B cell (primary cell): ENCODE measurements around the gene TLR5. TPM values are rescaled to one million over a fixed set of nuclear protein-coding genes. Genes with fewer than 3 reads are reported as not detected.

Experiments used
- ATAC-seq: fragments of 200-7000 bp; cut with Tn5 transposase; one replicate; pipeline ENCODE4 v1.10.0; 2021; ENCODE audit warnings: low read depth, mild to moderate bottlenecking, moderate number of reproducible peaks, moderate library complexity
- CTCF ChIA-PET: fragments of 350-600 bp; sonication (Branson Sonifier 250); formaldehyde crosslinking; loops from one replicate; lab custom pipeline; 2021; ENCODE audit warnings: antibody characterized with exemption, inconsistent platforms; lab: Charles Lee
- POLR2A ChIA-PET: fragments of 350-600 bp; sonication (Branson Sonifier 250); formaldehyde crosslinking; loops from one replicate; lab custom pipeline; 2021; ENCODE audit warnings: antibody characterized with exemption; lab: Charles Lee
- DNase-seq: peaks from one replicate; pipeline ENCODE4 v3.0.0; 2013
- H2AFZ ChIP-seq: 2 replicates; pipeline ENCODE4 v1.6.1; 2012; ENCODE audit warnings: mild to moderate bottlenecking, low read depth, low read length; ENCODE audit not compliant: insufficient read depth, poor library complexity, severe bottlenecking
- H3K27ac ChIP-seq, 2 donors: 1 replicate in 1 of 2; 2 replicates in 1 of 2; pipeline ENCODE4 v1.5.1; 2012 to 2013; ENCODE audit warnings: low read length in 2 of 2, mild to moderate bottlenecking in 2 of 2, moderate library complexity in 1 of 2
- H3K27me3 ChIP-seq, 4 experiments: fragments of 200-600 bp in 1 of 4; sonication (generic) in 1 of 4; replicated peaks in 1 of 4; 1 replicate in 2 of 4; 2 replicates in 2 of 4; pipeline versions ENCODE4 v1.6.1 to v1.7.0; 2013 to 2016; ENCODE audit warnings: low read length in 3 of 4, mild to moderate bottlenecking in 2 of 4, mixed read lengths in 1 of 4, moderate library complexity in 1 of 4; ENCODE audit not compliant: insufficient read depth in 4 of 4, control insufficient read depth in 3 of 4; ENCODE audit errors: control extremely low read depth in 1 of 4
- H3K36me3 ChIP-seq, 2 experiments: replicated peaks in 1 of 2; 1 replicate in 1 of 2; 2 replicates in 1 of 2; pipeline versions ENCODE4 v1.6.1 to v1.7.1; 2013; ENCODE audit warnings: low read length in 1 of 2; ENCODE audit not compliant: insufficient read depth in 2 of 2, control insufficient read depth in 1 of 2; ENCODE audit errors: control extremely low read depth in 1 of 2, extremely low read depth in 1 of 2
- H3K4me1 ChIP-seq, 2 donors: fragments of 200-600 bp in 1 of 2; sonication (generic) in 1 of 2; 1 replicate in 1 of 2; 2 replicates in 1 of 2; pipeline versions ENCODE4 v1.5.1 to v1.6.1; 2013 to 2017; ENCODE audit warnings: low read length in 2 of 2; ENCODE audit not compliant: control insufficient read depth in 2 of 2, insufficient read depth in 2 of 2
- H3K4me2 ChIP-seq: replicated peaks from 2 replicates; pipeline ENCODE3; 2012; ENCODE audit warnings: mild to moderate bottlenecking, low read depth, low read length; ENCODE audit not compliant: poor library complexity, severe bottlenecking
- H3K4me3 ChIP-seq, 5 experiments: fragments of 200-600 bp in 1 of 5; sonication (generic) in 1 of 5; 1 replicate in 3 of 5; 2 replicates in 2 of 5; pipeline versions ENCODE4 v1.5.1 to v1.7.0; 2011 to 2016; ENCODE audit warnings: low read length in 4 of 5, mild to moderate bottlenecking in 4 of 5, low read depth in 2 of 5, control low read depth in 1 of 5, moderate library complexity in 1 of 5; ENCODE audit not compliant: insufficient read depth in 1 of 5; ENCODE audit errors: control extremely low read depth in 1 of 5, extremely low read depth in 1 of 5
- H3K79me2 ChIP-seq: fragments of 200-600 bp; sonication (generic); one replicate; pipeline ENCODE4 v1.6.0; 2016; ENCODE audit warnings: low read length; ENCODE audit not compliant: control insufficient read depth, insufficient read depth
- H3K9ac ChIP-seq: fragments of 200-600 bp; sonication (generic); 2 replicates; pipeline ENCODE4 v1.6.1; 2017; ENCODE audit warnings: mild to moderate bottlenecking, low read length, moderate library complexity
- H3K9me3 ChIP-seq, 3 donors: one replicate each; pipeline versions ENCODE4 v1.6.1 to v1.7.1; 2013; ENCODE audit warnings: low read length in 2 of 3; ENCODE audit not compliant: control insufficient read depth in 2 of 3, insufficient read depth in 1 of 3; ENCODE audit errors: control extremely low read depth in 1 of 3
- H4K20me1 ChIP-seq: 2 replicates; pipeline ENCODE4 v1.6.0; 2012; ENCODE audit warnings: mild to moderate bottlenecking, low read length; ENCODE audit not compliant: insufficient read depth, control insufficient read depth, poor library complexity, severe bottlenecking
- H3K27ac Mint-ChIP-seq: one replicate; pipeline ENCODE4 v1.8.0; 2021; ENCODE audit warnings: mixed read lengths
- H3K27me3 Mint-ChIP-seq: one replicate; pipeline ENCODE4 v1.8.0; 2021; ENCODE audit warnings: mixed read lengths
- H3K4me1 Mint-ChIP-seq: one replicate; pipeline ENCODE4 v1.8.0; 2021; ENCODE audit warnings: mixed read lengths
- H3K4me3 Mint-ChIP-seq: one replicate; pipeline ENCODE4 v1.8.0; 2021; ENCODE audit warnings: mixed read lengths
- H3K9me3 Mint-ChIP-seq: one replicate; pipeline ENCODE4 v1.8.0; 2022; ENCODE audit warnings: mixed read lengths; ENCODE audit not compliant: insufficient read depth
- CTCF ChIP-seq: fragments of 200-600 bp; IDR thresholded peaks from one replicate; pipeline ENCODE4 v1.8.0; 2022; ENCODE audit warnings: antibody characterized with exemption, mild to moderate bottlenecking
- EZH2 ChIP-seq: IDR thresholded peaks from 2 replicates; pipeline ENCODE4 v1.6.1; 2012; ENCODE audit warnings: borderline replicate concordance, low read depth, mild to moderate bottlenecking, moderate library complexity, low read length; ENCODE audit not compliant: insufficient read depth, poor library complexity, severe bottlenecking
- WGBS: methylation state at CpG from one replicate; pipeline ENCODE4 v1.1.5; 2013; ENCODE audit warnings: missing lambda C conversion rate; ENCODE audit not compliant: insufficient coverage; 5-methylcytosine and 5-hydroxymethylcytosine counted together
- intact Hi-C: fragments of 100-400 bp; cut with micrococcal nuclease; formaldehyde crosslinking; loops from one replicate; pipeline ENCODE4 v1.10.0; 2022
- polyA plus RNA-seq: library from polyadenylated mRNA; depleted of rRNA; stranded (reverse); fragments of >200 nt; gene quantifications from 2 replicates; pipeline ENCODE4 v1.2.3, GENCODE V29; 2012
- total RNA-seq, 2 donors: library from RNA; stranded (reverse); fragments of 120-200 nt in 1 of 2; gene quantifications; 1 replicate in 1 of 2; 2 replicates in 1 of 2; pipeline versions ENCODE4 v1.2.3 to v1.2.4, GENCODE V29; 2013 to 2022

TLR5 gene
- total and polyA plus RNA-seq, 2 donors (not counting 1 experiment from before 2014, with no cell fraction given) = 0.21 TPM; not detected in 1

- Histone ChIP-seq H3K27ac (no peak overlapping the region), H3K4me2 (no peak overlapping the region), H3K9me3 (peaks cover 0 to 3% (median 0%) of the 10 kb centered on the region in 3 donors), H3K9ac (no peak overlapping the region), H3K27me3 (peaks cover 0 to 3% (median 0%) of the 10 kb centered on the region in 4 experiments), H3K4me3 (no peak overlapping the region), H3K36me3 (no peaks in the 10 kb centered on the region), H3K4me1 (no peaks in the 10 kb centered on the region), H4K20me1 (no peaks in the 10 kb centered on the region), H2AFZ (no peak overlapping the region), H3K79me2 (no peaks in the 10 kb centered on the region)
- Mint-ChIP-seq H3K4me1 (no peaks in the 10 kb centered on the region), H3K27ac (no peak overlapping the region), H3K27me3 (peaks cover 30% of the 10 kb centered on the region), H3K9me3 (no peaks in the 10 kb centered on the region), H3K4me3 (no peak overlapping the region)
- ChIA-PET POLR2A (no interaction called here), CTCF (interaction anchor here (2.4 kb wide), 1 partner anchor 9 kb away, joined by 23 read pairs; no protein-coding TSS in a partner anchor)
- TF ChIP-seq CTCF = no peak
- no peak for TF ChIP-seq EZH2
- DNase-seq = no peak
- WGBS = 100% methylated on average over 2 of the region's 2 CpGs
- ATAC-seq = no peak
- intact Hi-C loops = no loop called here
Observed at GRCh38 chr1:223114871-223115270, 28.2 kb downstream of the TLR5 start.

- no peak overlapping the region for H3K4me2 ChIP-seq
- no peaks in the 10 kb centered on the region for H3K9me3 Mint-ChIP-seq
- no peak for ATAC-seq
- no peak overlapping the region for H3K27ac ChIP-seq
- H3K9me3 ChIP-seq = peaks cover 0 to 3% (median 0%) of the 10 kb centered on the region in 3 donors
- H2AFZ ChIP-seq = no peak overlapping the region
- no peak overlapping the region for H3K4me3 Mint-ChIP-seq
- H3K27me3 ChIP-seq = peaks cover 0 to 3% (median 0%) of the 10 kb centered on the region in 4 experiments
- H4K20me1 ChIP-seq = no peaks in the 10 kb centered on the region
- H3K27ac Mint-ChIP-seq = no peak overlapping the region
- TF ChIP-seq EZH2 (no peak), CTCF (no peak)
- H3K9ac ChIP-seq = no peak overlapping the region
- no peak overlapping the region for H3K4me3 ChIP-seq
- no peaks in the 10 kb centered on the region for H3K4me1 ChIP-seq
- DNase-seq = no peak
- WGBS = 100% methylated on average over 1 of the region's 3 CpGs
- peaks cover 37% of the 10 kb centered on the region for H3K27me3 Mint-ChIP-seq
- no peaks in the 10 kb centered on the region for H3K79me2 ChIP-seq
- no peaks in the 10 kb centered on the region for H3K4me1 Mint-ChIP-seq
- ChIA-PET CTCF (interaction anchor here (0.8 to 1.3 kb wide), 2 partner anchors 19 to 21 kb away, joined by 3 to 5 read pairs; no protein-coding TSS in a partner anchor), POLR2A (no interaction called here)
- no peaks in the 10 kb centered on the region for H3K36me3 ChIP-seq
- intact Hi-C loops = no loop called here
Observed at GRCh38 chr1:223110952-223111351, 32.1 kb downstream of the TLR5 start.
